T-helper 1 cell treated with Interleukin-12 subunit alpha and Interleukin-12 subunit beta and Interleukin-4 antibody, amounts not matched to agents 30 ng/mL and 1 ng/mL, for 36 hours (primary cell): Measurements from ENCODE around the gene MFGE8. TPM values are rescaled to one million over a fixed set of nuclear protein-coding genes. Genes with fewer than 3 reads are reported as not detected.
"Not testable (repeated sequence)": the region's sequence is repeated elsewhere in the genome, so short reads cannot be mapped to it uniquely, and the experiment has no call there.

ENCODE experiments used
- intact Hi-C: fragments of 100-400 bp; cut with micrococcal nuclease; formaldehyde crosslinking; loops from one replicate; pipeline ENCODE4 v1.15.1; 2024
- total RNA-seq: library from RNA; stranded (reverse); gene quantifications from 2 replicates; pipeline ENCODE4 v1.2.3, GENCODE V29; 2022

MFGE8 gene, protein sequence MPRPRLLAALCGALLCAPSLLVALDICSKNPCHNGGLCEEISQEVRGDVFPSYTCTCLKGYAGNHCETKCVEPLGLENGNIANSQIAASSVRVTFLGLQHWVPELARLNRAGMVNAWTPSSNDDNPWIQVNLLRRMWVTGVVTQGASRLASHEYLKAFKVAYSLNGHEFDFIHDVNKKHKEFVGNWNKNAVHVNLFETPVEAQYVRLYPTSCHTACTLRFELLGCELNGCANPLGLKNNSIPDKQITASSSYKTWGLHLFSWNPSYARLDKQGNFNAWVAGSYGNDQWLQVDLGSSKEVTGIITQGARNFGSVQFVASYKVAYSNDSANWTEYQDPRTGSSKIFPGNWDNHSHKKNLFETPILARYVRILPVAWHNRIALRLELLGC
- 15.2 and 18.7 TPM in 2 replicates for total RNA-seq

DNA sequence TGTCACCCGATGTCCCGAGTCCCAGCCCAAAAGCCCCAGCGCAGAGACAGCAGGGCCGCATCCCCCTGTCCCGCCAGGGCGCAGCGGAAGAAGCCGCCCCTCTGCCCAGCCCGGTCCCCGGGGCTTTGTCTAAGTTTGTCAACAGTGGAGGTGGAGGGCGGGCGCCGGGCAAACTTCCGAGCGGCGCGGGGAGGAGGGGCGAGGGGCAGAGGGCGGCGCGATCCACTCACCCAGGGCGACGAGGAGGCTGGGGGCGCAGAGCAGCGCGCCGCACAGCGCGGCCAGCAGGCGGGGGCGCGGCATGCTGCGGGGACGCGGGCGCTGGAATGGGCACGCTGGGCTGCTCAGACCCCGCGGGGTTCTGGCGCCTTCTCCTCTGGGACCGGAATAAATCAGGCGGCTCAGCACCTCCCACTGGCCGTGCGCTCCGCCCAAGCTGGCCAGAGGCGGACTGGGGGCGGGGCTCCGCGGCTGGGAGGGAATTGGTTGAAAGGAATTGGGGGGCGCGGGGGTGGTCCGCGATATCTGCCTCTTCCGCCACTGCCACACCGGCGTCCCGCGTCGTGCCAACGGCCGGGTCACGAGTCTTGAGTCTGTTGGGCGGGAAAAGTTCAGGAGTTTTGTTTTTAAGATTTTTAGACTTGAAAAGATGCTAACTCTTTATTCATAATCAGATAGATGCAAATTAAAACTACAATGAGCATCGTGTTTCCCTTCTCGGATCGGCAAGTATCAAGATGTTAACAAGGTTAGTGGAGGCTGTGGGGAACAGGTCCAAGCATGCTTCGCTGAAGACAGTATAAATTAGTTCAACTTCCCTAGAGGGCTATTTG lies at the start of gene MFGE8:
Gene MFGE8 (minus strand): TSS at position 363 of the 833 bp plus-strand sequence. CDS start 60 bp downstream, at position 303.
- intact Hi-C loops = loop anchor here (1.0 to 5.0 kb wide), 4 partner anchors 9 to 446 kb away; partner anchors contain the start of genes DET1, MRPL46 and MRPS11

DNA sequence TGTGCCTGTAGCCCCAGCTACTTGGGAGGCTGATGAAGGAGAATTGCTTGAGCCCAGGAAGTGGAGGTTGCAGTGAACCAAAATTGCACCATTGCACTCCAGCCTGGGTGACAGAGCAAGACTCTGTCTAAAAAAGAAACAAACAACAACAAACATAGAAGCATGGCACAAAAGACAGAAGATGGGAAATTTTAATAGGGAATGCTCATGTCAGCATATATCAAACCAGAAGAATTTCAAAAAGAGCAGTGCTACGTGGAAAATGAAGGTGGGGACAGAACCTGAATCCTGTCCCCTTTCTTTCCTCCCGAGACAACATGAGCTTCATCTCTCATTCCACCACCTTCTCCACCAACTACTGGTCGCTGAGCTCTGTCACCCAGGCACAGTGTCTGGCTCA lies 46.3 kb upstream of the MFGE8 start:
- intact Hi-C loops = no loop called here

DNA sequence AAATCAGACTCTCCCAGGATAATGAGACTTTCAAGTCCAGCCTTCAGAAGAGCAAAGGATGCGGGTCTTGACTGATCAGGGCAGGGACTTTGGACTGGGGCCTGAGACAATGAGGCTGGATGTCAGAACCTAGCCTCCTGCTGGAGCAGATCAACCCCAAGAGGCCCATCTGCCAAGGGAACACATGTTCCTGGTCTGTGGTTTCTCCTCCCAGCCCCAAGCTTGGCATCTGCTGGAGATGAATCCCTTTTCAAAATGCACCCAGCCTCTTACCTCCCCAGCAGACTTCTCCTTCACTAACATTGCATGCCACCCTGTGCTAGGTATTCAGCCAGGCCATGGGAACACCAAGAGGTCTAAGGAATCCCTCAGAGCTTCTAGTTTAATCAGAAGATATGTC lies 43.7 kb upstream of the MFGE8 start:
- intact Hi-C loops = no loop called here

DNA sequence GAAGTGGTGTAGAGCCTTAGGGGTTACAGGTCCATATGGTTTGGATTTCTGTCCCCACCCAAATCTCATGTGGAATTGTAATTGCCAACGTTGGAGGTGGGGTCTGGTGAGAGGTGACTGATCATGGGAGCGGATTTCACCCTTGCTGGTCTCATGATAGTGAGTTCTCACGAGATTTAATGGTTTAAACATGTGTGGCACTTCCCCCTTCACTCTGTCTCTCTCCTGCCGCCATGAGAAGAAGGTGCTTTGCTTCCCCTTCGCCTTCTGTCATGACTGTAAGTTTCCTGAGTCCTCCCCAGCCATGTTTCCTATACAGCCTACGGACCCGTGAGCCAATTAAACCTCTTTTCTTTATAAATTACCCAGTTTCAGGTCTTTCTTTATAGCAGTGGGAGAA lies 43.1 kb upstream of the MFGE8 start:
- intact Hi-C loops = no loop called here

DNA sequence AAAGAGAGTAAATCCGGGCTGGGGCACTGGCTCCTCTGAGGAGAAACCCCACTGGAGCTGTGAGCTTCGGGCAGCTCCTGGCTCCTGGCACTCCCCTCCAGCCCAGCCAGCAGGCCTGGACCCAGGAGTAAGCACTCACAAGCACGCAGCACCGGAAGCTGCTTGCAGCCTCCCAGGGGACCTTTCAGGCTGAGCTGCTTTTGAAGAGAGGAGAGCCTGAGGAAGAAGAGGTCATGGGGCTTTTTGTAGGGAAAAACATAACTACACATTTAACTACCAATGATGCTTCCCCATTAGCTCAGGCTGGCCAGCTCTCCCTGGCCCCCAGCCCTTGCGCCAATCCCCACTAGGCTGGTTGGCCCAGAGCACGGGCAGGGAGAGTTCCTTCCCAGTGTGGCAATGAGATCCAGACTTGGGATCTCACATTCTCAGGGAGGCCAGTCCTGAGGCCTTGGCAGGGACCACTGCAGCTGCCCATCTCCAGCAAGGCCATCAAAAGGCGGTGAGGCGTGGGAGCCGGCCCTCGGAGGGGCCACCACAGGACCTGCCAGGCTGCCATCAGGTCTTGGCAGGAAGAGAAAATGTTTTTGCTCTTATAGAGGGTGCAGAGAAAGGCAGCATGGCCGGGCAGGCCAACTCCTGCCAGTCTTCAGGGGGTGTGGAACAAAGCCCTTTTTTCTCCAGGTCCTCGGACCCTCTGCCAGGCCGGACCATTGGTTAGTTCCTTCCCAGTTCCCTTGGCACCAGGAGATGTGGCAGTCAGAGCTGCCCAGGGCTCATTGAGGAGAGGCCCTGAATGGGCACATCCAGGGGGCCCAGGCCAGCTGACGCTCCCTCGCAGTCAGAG lies 41.5 kb upstream of the MFGE8 start:
- intact Hi-C loops = no loop called here

DNA sequence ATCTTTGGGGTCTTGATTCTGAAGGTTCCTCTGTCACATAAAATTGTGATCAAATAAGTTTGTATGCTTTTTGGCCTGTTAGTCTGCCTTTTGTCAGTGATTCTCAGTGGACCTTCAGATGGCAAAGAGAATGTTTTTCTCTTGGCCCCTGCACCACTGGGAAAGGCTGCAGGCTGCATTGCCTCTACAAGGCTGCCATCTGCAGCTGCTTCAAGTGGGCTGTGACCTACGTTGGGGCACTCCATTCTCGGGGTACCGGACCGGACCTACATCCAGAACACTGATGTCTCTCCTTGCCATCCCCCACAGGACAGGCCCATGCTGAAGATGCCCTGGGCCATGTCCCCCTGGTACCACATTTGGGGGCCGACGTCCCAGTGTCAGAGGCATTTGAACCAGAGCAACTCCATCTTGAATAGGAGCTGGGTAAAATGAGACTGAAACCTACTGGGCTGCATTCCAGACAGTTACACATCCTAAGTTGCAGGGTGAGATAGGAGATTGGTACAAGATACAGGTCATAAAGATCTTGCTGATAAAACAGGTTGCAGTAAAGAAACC lies 37.5 kb upstream of the MFGE8 start:
- intact Hi-C loops = no loop called here

DNA sequence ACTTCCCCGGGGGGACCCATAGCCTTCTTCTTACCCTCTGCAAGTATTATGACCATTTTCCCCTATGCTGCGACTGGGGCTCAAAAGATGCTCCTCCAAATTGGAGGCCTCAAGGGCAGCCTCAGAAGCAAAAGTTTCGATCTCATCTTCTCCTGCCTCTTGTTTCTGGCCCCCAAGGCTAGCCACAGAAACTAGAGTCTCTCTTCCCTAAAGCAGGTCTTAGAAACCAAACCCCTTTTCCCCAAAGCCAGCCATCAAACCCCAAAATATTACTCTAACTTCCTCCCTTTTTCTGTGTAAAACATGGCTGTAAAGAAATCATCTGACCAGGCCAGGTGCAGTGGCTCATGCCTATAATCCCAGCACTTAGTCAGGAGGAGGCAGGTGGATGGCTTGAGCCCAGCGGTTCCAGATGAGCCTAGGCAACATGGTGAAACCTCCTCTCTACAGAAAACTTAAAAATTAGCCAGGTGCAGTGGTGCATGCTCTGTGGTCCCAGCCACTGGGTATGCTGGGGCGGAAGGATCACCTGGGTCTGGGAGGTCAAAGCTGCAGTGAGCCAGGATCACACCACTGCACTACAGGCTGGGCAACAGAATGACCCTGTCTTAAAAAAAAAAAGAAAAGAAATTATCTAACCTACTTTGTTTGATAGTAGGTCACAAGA lies 36.7 kb upstream of the MFGE8 start:
- intact Hi-C loops = no loop called here

DNA sequence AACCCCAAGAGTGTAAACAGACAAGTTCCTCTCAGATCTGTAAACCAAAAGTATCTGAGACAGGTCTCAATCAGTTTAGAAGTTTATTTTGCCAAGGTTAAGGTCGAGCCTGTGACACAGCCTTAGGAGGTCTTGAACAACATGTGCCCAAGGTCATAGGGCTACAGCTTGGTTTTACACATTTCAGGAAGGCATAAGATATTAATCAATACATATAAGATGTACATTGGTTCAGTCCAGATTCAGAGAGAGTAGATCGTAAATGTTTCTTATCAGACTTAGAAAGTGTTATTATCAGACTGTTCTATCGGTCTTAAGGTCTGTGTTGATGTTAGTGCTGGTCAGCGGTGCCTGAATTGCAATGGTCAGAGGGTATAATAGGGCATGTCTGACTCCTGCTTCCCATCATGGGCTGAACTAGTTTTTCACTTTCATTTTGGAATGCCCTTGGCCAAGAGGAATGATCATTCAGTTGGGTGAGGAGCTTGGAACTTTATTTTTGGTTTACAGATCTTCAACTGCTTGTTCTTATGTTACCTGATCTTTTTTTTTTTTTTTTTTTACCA lies 27.0 kb upstream of the MFGE8 start:
- intact Hi-C loops = no loop called here

DNA sequence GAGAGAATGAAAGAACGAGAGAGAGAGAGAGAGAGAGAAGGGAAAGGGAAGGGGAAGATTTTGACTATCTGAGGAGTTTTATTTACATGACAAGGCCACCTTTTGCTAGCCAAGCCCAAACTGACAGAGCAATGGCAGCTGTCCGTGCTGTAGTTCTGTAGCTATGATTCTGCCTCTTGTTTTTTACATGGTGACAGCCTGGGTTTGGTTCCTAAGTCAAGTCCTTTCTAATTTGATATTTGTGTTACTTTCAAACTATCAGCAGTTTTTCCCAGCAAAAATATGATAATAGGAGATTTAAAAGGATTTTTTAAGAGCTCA lies 26.3 kb upstream of the MFGE8 start:
- intact Hi-C loops = no loop called here

DNA sequence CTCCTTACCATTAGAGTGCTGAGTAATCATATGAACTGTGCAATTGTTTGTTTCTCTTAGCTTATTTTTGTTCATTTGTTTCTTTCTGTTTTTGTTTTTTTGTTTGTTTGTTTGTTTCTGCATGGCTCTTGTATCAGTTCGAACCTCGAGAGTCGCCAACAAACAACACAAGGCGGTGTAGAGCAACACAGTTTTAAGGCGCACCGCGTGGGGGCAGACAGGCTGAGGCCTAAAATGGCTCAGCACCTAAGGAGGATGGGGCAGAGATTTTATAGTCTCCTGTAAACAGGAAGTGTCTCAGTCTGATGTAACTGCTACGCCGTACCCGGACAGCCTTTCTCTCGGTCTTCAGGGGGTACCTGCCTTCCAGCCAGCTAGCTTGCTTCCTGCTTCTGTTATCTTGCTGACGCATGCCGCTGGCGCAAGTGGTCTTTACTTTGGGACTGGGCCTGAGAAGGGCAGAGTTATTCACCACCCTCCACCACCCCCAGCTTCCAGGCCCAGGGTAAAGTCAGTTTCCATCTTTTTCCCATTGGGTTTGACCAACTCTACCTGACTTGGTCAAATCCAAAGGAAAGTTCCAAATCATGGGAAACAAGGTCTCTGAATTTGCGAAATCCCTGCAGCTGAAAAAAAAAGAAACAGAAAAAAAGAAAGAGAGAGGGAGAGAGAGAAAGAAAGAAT lies 25.8 kb upstream of the MFGE8 start:
- intact Hi-C loops = no loop called here

DNA sequence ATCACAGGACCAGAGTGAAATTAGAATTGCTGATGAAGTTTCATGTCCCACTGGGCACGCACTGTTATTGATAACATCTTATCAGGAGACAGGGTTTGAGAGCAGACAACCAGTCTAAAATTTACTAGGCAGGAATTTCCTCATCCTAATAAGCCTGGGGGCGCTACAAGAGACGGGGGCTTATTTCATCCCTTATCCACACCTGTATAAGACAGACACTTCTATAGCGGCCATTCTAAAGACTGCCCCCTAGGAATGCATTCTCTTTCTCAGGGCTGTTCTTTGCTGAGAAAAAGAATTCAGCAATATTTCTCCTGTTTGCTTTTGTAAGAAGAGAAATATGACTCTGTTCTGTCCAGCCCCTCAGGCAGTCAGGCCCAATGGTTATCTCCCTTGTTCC lies 21.3 kb upstream of the MFGE8 start:
- intact Hi-C loops = not testable (repeated sequence)

DNA sequence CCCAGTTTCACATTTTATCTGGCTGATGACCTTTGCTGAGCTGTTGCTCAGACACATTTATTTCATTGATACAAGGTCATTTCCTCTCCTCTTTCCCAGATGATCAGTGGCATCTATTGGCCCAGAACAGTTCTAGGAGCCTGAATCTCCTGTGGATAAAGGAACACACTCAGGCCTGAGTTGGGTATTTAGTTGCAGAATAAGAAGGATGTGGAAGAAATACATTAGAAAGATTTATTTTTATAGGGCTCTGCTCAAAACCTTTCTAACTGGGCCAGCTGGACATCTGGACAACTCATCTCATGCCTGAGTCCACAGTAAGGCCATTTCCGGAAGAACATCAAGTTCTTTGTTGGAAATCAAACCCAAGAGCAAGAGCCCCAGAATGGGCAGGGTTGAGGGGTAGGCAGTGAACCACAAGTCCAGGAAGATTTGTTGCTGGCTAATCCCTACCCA lies 19.7 kb upstream of the MFGE8 start:
- intact Hi-C loops = no loop called here

DNA sequence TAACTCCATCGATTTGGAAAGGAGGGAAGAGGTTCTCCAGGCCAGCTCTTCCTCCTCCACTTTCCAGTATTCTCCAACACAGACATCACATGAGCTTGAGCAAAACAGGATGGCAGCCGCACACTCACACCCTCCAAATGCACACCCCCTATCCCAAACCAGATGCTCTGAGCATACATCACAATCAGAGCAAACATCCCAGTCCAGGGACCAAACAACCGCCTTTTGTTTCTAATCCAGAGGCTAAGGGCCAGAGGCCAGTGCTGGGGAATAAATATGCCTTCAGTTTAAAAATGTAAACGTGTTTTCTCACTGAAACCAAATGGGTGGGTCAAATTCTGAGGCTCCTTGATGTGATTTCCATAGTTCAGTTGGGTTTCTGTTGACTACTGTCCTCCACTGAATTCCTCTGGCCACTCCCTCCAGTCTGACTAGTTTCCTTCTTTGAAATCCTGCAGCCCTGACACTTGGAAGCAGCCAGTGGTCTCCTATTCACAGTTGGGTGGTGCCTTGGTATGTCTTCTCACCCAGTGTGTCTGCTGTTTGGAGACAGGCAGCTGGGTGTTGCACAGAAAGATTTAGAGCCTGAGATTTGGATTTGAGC lies 19.2 kb upstream of the MFGE8 start:
- intact Hi-C loops = no loop called here

DNA sequence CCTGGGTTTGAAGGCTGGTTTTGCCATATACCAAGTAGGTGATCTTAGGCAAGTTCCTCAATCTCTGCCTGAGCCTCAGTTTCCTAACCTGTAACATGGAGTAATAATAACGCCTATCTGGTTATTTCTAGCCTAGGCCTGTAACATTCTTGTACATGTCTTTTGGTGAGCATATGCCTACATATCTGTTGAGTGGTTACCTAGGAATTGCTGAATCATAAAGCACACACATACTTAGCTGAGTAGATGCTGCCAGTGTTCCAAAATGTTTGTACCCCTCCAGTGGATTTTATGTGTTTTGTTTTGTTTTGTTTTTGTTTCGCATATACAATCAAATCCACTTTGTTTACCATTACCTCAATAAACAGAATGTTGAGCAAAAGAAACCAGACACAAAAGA lies 17.4 kb upstream of the MFGE8 start:
- intact Hi-C loops = no loop called here

DNA sequence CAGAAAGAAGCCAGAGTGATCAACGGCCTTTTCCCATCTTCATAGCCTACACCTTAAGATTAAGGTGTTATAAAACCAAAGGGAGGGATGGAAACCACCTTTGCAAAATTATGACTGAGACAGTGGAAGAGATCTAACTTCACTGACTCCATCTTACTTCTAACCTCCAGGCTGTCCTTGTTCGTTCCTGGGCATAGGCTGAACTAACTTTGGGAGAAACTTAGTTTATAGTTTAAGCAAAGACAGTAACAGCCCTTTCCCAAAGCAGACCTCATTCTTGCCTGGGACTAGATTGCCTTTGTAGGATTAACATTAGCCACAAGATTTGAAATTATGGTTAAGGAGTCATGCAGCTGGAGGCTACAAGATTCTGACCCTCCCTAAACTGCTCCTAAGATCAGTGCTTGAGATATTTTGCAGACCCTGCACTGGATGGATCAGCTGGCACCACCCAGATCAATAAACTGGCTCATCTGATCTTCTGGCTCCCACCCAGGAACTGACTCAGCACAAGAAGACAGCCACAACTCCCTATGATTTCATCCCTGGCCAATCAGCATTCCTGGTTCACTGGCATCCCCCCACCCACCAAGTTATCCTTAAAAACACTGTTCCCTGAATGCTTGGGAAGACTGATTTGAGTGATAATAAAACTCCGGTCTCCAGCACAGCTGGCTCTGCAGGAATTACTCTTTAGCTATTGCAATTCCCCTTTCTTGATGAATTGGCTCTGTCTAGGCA lies 16.3 kb upstream of the MFGE8 start:
- intact Hi-C loops = not testable (repeated sequence)

DNA sequence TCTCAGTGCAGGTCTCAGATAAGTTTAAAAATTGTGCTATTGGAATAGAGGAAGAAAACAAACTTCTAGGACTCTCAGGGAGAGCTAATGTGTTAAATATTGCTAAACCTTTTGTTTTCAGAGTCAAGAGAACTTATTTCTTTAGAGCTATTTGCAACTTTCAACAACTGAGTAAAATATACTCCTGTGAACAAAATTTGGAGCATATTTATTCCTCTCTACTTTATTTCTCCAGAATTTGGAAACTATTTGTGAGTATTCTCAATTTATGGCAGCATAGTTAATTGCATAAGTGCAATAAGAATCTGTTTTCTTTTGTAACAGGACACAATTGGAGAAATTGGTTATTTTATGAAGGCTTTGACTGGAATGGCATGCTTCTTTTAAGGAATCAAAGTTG lies 15.0 kb upstream of the MFGE8 start:
- intact Hi-C loops = not testable (repeated sequence)

DNA sequence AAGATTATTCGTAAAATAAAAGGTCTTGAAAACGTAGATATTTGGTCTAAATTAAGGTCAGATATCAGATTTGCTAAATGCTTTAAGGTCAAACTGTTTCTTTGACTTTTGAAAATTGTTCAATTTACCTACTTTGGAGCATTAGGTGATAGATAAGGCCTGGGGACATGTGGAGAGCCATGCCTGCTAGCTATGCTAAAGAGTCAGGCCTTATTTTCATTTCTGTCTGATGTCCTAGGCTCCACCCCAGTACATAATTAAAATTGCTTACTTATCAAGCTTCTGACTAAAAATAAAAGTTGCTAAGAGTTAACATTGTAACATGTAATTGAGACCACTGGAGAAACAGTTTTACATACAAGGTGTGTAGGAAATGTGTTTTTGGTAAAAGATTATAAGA lies 12.5 kb upstream of the MFGE8 start:
- intact Hi-C loops = not testable (repeated sequence)

DNA sequence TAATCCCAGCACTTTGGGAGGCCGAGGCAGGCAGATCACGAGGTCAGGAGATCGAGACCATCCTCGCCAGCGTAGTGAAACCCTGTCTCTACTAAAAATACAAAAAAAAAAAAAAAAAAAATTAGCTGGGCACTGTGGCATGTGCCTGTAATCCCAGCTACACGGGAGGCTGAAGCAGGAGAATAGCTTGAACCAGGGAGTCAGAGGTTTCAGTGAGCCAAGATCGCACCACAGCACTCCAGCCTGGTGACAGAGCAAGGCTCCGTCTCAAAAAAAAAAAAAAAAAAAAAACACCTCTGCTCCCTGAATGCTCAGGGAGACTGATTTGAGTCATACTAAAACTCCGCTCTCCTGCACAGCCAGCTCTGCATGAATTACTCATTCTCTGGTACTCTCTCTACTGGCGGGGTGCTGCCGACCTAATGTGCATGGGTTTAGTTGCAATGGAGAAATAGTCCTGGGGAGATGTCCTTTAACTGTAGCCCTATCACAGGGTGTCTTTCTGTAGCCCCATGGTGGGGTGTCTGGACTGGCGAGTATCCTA lies 7.8 kb upstream of the MFGE8 start:
- intact Hi-C loops = loop anchor here (2.0 kb wide), 1 partner anchor 16 kb away; no protein-coding TSS in a partner anchor
